HepG2 (cell line): ENCODE data around the gene ANKRD65. TPM values are rescaled to one million over a fixed set of nuclear protein-coding genes. Genes with fewer than 3 reads are reported as not detected.
A peak's percentile ranks its signal among the peaks of the same experiment; 100 is the strongest.

Experiments
- ARHGAP35 ChIP-seq: sonication (generic); formaldehyde crosslinking; IDR thresholded peaks from 2 replicates; pipeline ENCODE4 v1.9.0; 2022; ENCODE audit warnings: mild to moderate bottlenecking, inconsistent platforms, moderate library complexity, missing genetic modification reagents, borderline replicate concordance
- HDAC6 ChIP-seq: fragments of 200-600 bp; sonication (generic); IDR thresholded peaks from 2 replicates; pipeline ENCODE4 v1.7.0; 2017; ENCODE audit warnings: mild to moderate bottlenecking, antibody characterized with exemption, low read length, low read depth
- HNRNPL ChIP-seq: fragments of 200-400 bp; formaldehyde crosslinking; IDR thresholded peaks from 2 replicates; pipeline ENCODE4 v1.6.1; 2017; ENCODE audit warnings: mild to moderate bottlenecking, low read depth, low read length
- HOXA3 ChIP-seq: sonication (generic); formaldehyde crosslinking; IDR thresholded peaks from 2 replicates; pipeline ENCODE4 v1.5.0; 2020; ENCODE audit warnings: missing genetic modification reagents
- ISX ChIP-seq: sonication (generic); formaldehyde crosslinking; conservative IDR thresholded peaks from 2 replicates; pipeline ENCODE4 v1.5.0; 2020; ENCODE audit warnings: missing genetic modification reagents
- KDM1A ChIP-seq: IDR thresholded peaks from 2 replicates; pipeline ENCODE4 v1.6.1; 2016; ENCODE audit warnings: missing compliant biosample characterization
- KDM3A ChIP-seq: IDR thresholded peaks from 2 replicates; pipeline ENCODE4 v1.6.1; 2018; ENCODE audit warnings: low read depth, missing compliant biosample characterization
- MZF1 ChIP-seq: sonication (generic); formaldehyde crosslinking; IDR thresholded peaks from 2 replicates; pipeline ENCODE4 v1.8.1; 2023; ENCODE audit warnings: mild to moderate bottlenecking, missing genetic modification reagents, borderline replicate concordance
- NR0B2 ChIP-seq: sonication (generic); formaldehyde crosslinking; IDR thresholded peaks from 2 replicates; pipeline ENCODE4 v1.4.0; 2020; ENCODE audit warnings: mild to moderate bottlenecking, missing genetic modification reagents
- PHB2 ChIP-seq: fragments of 450-650 bp; IDR thresholded peaks from 2 replicates; pipeline ENCODE4 v1.6.1; 2018; ENCODE audit not compliant: partially characterized antibody
- SAP130 ChIP-seq: IDR thresholded peaks from 2 replicates; pipeline ENCODE4 v1.6.1; 2016; ENCODE audit warnings: low read depth
- SNRNP70 ChIP-seq: fragments of 200-400 bp; formaldehyde crosslinking; IDR thresholded peaks from 2 replicates; pipeline ENCODE4 v1.6.1; 2017; ENCODE audit warnings: mild to moderate bottlenecking, low read depth, low read length, moderate library complexity
- TMF1 ChIP-seq: sonication (generic); formaldehyde crosslinking; IDR thresholded peaks from 2 replicates; pipeline ENCODE4 v1.8.1; 2022; ENCODE audit warnings: low read depth, missing genetic modification reagents
- TRIM24 ChIP-seq: sonication (generic); formaldehyde crosslinking; IDR thresholded peaks from 2 replicates; pipeline ENCODE4 v1.8.0; 2022; ENCODE audit warnings: mild to moderate bottlenecking, missing genetic modification reagents
- ZNF205 ChIP-seq: IDR thresholded peaks from 2 replicates; pipeline ENCODE4 v1.6.1; 2018; ENCODE audit warnings: missing biosample characterization, missing genetic modification reagents
- ZNF350 ChIP-seq: sonication (generic); formaldehyde crosslinking; IDR thresholded peaks from 2 replicates; pipeline ENCODE4 v1.4.0; 2020; ENCODE audit warnings: mild to moderate bottlenecking, low read depth, missing genetic modification reagents, borderline replicate concordance
- ZNF570 ChIP-seq: sonication (generic); formaldehyde crosslinking; IDR thresholded peaks from 2 replicates; pipeline ENCODE4 v1.4.0; 2020; ENCODE audit warnings: mild to moderate bottlenecking, missing genetic modification reagents, borderline replicate concordance
- ZNF776 ChIP-seq: sonication (generic); formaldehyde crosslinking; IDR thresholded peaks from 2 replicates; pipeline ENCODE4 v1.4.0; 2020; ENCODE audit warnings: mild to moderate bottlenecking, missing genetic modification reagents
- polyA plus RNA-seq, 8 experiments: library from polyadenylated mRNA; depleted of rRNA in 3 of 8; stranded (reverse) in 7 of 8; unstranded in 1 of 8; fragments of >200 nt; fragmentation: Illumina TruSeq in 4 of 8; extraction: Trizol in 4 of 8; gene quantifications; 2 replicates each; pipeline versions ENCODE4 v1.2.1 to v1.2.3, GENCODE V29; 2011 to 2016; ENCODE audit warnings: low read depth in 4 of 8, missing spikeins in 1 of 8, mixed read lengths in 1 of 8; ENCODE audit not compliant: insufficient read depth in 1 of 8
- total RNA-seq, 5 experiments: library from RNA; depleted of rRNA; stranded (reverse); fragments of >200 nt; fragmentation: Illumina TruSeq; extraction: Trizol; gene quantifications; 2 replicates each; pipeline ENCODE4 v1.2.3, GENCODE V29; 2016; ENCODE audit warnings: low read depth in 1 of 5
- TF ChIP-seq, protein P1 (sequence below): sonication (generic); formaldehyde crosslinking; IDR thresholded peaks from 2 replicates; pipeline ENCODE4 v1.5.0; 2020; ENCODE audit warnings: mild to moderate bottlenecking, missing genetic modification reagents
- TF ChIP-seq, protein P2 (sequence below): sonication (generic); formaldehyde crosslinking; conservative IDR thresholded peaks from 2 replicates; pipeline ENCODE4 v1.4.0; 2020; ENCODE audit warnings: missing genetic modification reagents
- TF ChIP-seq, protein P3 (sequence below): IDR thresholded peaks from 2 replicates; pipeline ENCODE4 v1.6.1; 2012; ENCODE audit warnings: low read length, improper control_type of control experiment

The ANKRD65 gene
- total and polyA plus RNA-seq, 2 of the 13 experiments (the other 11 are each of a cell fraction or from before 2014, with no cell fraction given): 12.1 to 30.1 TPM

- TF ChIP-seq, protein P1, sequence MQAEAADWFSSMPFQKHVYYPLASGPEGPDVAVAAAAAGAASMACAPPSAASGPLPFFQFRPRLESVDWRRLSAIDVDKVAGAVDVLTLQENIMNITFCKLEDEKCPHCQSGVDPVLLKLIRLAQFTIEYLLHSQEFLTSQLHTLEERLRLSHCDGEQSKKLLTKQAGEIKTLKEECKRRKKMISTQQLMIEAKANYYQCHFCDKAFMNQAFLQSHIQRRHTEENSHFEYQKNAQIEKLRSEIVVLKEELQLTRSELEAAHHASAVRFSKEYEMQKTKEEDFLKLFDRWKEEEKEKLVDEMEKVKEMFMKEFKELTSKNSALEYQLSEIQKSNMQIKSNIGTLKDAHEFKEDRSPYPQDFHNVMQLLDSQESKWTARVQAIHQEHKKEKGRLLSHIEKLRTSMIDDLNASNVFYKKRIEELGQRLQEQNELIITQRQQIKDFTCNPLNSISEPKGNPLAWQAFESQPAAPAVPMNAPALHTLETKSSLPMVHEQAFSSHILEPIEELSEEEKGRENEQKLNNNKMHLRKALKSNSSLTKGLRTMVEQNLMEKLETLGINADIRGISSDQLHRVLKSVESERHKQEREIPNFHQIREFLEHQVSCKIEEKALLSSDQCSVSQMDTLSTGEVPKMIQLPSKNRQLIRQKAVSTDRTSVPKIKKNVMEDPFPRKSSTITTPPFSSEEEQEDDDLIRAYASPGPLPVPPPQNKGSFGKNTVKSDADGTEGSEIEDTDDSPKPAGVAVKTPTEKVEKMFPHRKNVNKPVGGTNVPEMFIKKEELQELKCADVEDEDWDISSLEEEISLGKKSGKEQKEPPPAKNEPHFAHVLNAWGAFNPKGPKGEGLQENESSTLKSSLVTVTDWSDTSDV: no peak
- TF ChIP-seq ISX (CRISPR knock-in tag): no peak
- TF ChIP-seq ZNF776: no peak
- TF ChIP-seq ARHGAP35 (CRISPR knock-in tag): no peak
- no peak for TF ChIP-seq NR0B2 (CRISPR knock-in tag)
- TF ChIP-seq, protein P2, sequence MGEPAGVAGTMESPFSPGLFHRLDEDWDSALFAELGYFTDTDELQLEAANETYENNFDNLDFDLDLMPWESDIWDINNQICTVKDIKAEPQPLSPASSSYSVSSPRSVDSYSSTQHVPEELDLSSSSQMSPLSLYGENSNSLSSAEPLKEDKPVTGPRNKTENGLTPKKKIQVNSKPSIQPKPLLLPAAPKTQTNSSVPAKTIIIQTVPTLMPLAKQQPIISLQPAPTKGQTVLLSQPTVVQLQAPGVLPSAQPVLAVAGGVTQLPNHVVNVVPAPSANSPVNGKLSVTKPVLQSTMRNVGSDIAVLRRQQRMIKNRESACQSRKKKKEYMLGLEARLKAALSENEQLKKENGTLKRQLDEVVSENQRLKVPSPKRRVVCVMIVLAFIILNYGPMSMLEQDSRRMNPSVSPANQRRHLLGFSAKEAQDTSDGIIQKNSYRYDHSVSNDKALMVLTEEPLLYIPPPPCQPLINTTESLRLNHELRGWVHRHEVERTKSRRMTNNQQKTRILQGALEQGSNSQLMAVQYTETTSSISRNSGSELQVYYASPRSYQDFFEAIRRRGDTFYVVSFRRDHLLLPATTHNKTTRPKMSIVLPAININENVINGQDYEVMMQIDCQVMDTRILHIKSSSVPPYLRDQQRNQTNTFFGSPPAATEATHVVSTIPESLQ (CRISPR knock-in tag): no peak
- peak; percentile 81; the same call in 1 of the 2 replicates for TF ChIP-seq HOXA3 (CRISPR knock-in tag)
- TF ChIP-seq ZNF205 (CRISPR knock-in tag): no peak
- no peak for TF ChIP-seq SNRNP70
- TF ChIP-seq MZF1 (CRISPR knock-in tag): no peak
- TF ChIP-seq TRIM24: no peak
- no peak for TF ChIP-seq KDM1A (CRISPR knock-in tag)
- peak; percentile 99 for TF ChIP-seq HNRNPL
- TF ChIP-seq ZNF350: peak; percentile 56
- no peak for TF ChIP-seq ZNF570 (CRISPR knock-in tag)
- TF ChIP-seq, protein P3, sequence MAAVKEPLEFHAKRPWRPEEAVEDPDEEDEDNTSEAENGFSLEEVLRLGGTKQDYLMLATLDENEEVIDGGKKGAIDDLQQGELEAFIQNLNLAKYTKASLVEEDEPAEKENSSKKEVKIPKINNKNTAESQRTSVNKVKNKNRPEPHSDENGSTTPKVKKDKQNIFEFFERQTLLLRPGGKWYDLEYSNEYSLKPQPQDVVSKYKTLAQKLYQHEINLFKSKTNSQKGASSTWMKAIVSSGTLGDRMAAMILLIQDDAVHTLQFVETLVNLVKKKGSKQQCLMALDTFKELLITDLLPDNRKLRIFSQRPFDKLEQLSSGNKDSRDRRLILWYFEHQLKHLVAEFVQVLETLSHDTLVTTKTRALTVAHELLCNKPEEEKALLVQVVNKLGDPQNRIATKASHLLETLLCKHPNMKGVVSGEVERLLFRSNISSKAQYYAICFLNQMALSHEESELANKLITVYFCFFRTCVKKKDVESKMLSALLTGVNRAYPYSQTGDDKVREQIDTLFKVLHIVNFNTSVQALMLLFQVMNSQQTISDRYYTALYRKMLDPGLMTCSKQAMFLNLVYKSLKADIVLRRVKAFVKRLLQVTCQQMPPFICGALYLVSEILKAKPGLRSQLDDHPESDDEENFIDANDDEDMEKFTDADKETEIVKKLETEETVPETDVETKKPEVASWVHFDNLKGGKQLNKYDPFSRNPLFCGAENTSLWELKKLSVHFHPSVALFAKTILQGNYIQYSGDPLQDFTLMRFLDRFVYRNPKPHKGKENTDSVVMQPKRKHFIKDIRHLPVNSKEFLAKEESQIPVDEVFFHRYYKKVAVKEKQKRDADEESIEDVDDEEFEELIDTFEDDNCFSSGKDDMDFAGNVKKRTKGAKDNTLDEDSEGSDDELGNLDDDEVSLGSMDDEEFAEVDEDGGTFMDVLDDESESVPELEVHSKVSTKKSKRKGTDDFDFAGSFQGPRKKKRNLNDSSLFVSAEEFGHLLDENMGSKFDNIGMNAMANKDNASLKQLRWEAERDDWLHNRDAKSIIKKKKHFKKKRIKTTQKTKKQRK: no peak
- TF ChIP-seq TMF1 (CRISPR knock-in tag): no peak
- TF ChIP-seq SAP130: peak; percentile 86
- no peak for TF ChIP-seq KDM3A (CRISPR knock-in tag)
- TF ChIP-seq PHB2: no peak
- TF ChIP-seq HDAC6: no peak
These were observed at the start of gene ANKRD65 (continued) for GRCh38 chr1:1421147-1421906.
